BE2C (cell line): ENCODE results near the gene GPC6.

Experiments used
- DNase-seq: peaks from one replicate; pipeline ENCODE4 v3.0.0-alpha.2; 2020
- H3K27me3 ChIP-seq: fragments of 250-450 bp; sonication (Bioruptor Pico); 2 replicates; pipeline ENCODE4 v1.5.1; 2020; ENCODE audit warnings: mild to moderate bottlenecking
- H3K36me3 ChIP-seq: fragments of 250-450 bp; sonication (Bioruptor Pico); 2 replicates; pipeline ENCODE4 v1.5.1; 2020; ENCODE audit warnings: mild to moderate bottlenecking
- H3K4me1 ChIP-seq: fragments of 250-450 bp; sonication (Bioruptor Pico); 2 replicates; pipeline ENCODE4 v1.5.1; 2020
- H3K4me3 ChIP-seq: 2 replicates; pipeline ENCODE4 v1.5.1; 2011; ENCODE audit warnings: low read depth, low read length
- H3K9me3 ChIP-seq: fragments of 250-450 bp; sonication (Bioruptor Pico); 2 replicates; pipeline ENCODE4 v1.5.1; 2020
- CTCF ChIP-seq: IDR thresholded peaks from 2 replicates; pipeline ENCODE4 v1.5.1; 2012; ENCODE audit warnings: mild to moderate bottlenecking, low read depth, low read length

The GPC6 gene

GRCh38 chr13:93244918-93245280 lies 18.3 kb downstream of the GPC6 start:
- H3K4me3 ChIP-seq = no peak overlapping the region

DNA sequence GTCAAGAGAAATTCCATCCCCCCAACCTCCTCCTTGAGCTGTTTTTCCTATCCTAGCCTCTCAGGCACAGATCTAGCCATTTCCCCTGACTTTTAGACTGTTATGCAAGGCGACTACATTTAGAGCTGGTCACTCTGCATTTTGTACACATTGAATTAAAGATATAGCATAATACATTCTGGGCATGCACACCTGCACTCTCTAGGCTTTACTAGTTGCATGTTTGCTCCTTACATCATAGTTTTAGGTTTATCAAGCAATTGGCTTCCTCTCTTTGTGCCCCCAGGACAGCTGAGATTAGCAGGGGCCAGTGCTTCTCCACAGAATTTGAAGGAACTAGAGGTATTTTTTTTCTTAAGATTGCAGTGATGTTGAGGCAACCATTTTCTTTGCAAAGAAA lies 19.5 kb downstream of the GPC6 start:
- Histone ChIP-seq H3K36me3 (no peaks in the 10 kb centered on the region), H3K9me3 (peaks cover 2% of the 10 kb centered on the region; the same call in 1 of the 2 replicates), H3K4me3 (no peak overlapping the region), H3K27me3 (no peaks in the 10 kb centered on the region), H3K4me1 (peaks cover 14% of the 10 kb centered on the region)
- TF ChIP-seq CTCF = no peak
- no peak for DNase-seq

More at GRCh38 chr13:93244918-93245280, 18.3 kb downstream of the GPC6 start:
- no peak for DNase-seq
- no peak for TF ChIP-seq CTCF
- Histone ChIP-seq H3K36me3 (no peaks in the 10 kb centered on the region), H3K9me3 (peaks cover under 1% of the 10 kb centered on the region; the same call in 1 of the 2 replicates), H3K4me1 (peaks cover 13% of the 10 kb centered on the region), H3K27me3 (no peaks in the 10 kb centered on the region)

DNA sequence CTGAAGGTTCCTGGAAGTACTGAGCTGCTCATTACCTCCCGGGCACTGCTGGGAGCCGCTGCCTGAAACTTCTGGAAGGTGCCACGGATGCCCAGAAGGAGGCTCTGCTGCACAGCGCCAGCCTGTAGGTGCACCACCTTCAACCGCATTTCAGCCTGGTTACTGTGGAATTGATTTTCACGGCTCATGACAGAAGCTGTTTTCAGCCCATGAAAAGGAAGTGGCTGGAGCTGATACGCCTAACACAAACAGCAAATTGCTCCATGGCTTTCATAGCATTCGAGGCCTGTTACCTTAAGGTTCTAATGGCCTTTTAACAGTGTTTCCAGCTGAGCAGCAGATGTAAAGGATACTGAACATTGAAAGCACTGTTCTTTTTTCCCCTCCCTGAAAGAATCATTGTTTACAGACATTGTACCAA lies 22.0 kb downstream of the GPC6 start:
- DNase-seq = peak; percentile 83
- Histone ChIP-seq H3K36me3 (no peaks in the 10 kb centered on the region), H3K27me3 (no peaks in the 10 kb centered on the region), H3K4me3 (no peak overlapping the region), H3K9me3 (0 out of 2 replicates have a peak, but pooled peaks cover 2% of the 10 kb centered on the region), H3K4me1 (peaks cover 17% of the 10 kb centered on the region)
- peak; percentile 96 for TF ChIP-seq CTCF

GRCh38 chr13:93249364-93250306 lies 23.0 kb downstream of the GPC6 start:
- 0 out of 2 replicates have a peak, but pooled peaks cover 2% of the 10 kb centered on the region for H3K9me3 ChIP-seq
- no peak for TF ChIP-seq CTCF
- H3K4me3 ChIP-seq = no peak overlapping the region
- H3K27me3 ChIP-seq = no peaks in the 10 kb centered on the region
- H3K36me3 ChIP-seq = no peaks in the 10 kb centered on the region
- DNase-seq = no peak
- peaks cover 14% of the 10 kb centered on the region for H3K4me1 ChIP-seq

- no peak for TF ChIP-seq CTCF
- Histone ChIP-seq H3K4me3 (no peak overlapping the region), H3K4me1 (peaks cover 5% of the 10 kb centered on the region; the same call in 1 of the 2 replicates), H3K27me3 (no peaks in the 10 kb centered on the region), H3K36me3 (no peaks in the 10 kb centered on the region), H3K9me3 (0 out of 2 replicates have a peak, but pooled peaks cover 2% of the 10 kb centered on the region)
- DNase-seq = no peak
Measured at GRCh38 chr13:93254775-93255174, 28.2 kb downstream of the GPC6 start.

DNA sequence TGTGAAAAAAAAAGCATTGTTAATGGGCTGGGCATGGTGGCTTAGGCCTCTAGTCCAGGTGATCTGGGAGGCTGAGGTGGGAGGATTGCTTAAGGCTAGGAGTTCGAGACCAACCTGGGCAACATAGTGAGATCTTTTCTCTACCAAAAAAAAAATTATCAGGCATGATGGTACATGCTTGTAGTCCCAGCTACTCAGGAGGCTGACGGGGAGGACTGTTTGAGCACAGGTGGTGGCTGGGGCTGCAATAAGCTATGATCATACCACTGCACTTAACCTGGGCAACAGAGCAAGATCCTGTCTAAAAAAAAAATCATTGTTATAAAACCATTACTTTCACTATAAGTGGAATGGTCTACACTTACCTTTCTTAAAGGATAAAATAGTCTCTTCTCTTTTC lies 30.4 kb downstream of the GPC6 start:
- Histone ChIP-seq H3K4me3 (no peak overlapping the region), H3K27me3 (no peaks in the 10 kb centered on the region), H3K9me3 (no peaks in the 10 kb centered on the region), H3K36me3 (no peaks in the 10 kb centered on the region), H3K4me1 (peaks cover 3% of the 10 kb centered on the region; the same call in 1 of the 2 replicates)
- DNase-seq = no peak
- TF ChIP-seq CTCF = no peak
